ENCODE measurements around the gene TRAT1. TPM values are rescaled to one million over a fixed set of nuclear protein-coding genes. Genes with fewer than 3 reads are reported as not detected.
A peak's percentile ranks its signal among the peaks of the same experiment; 100 is the strongest.

The TRAT1 gene
- total RNA-seq, 1 donor from 2014 or later, result not detected

DNA sequence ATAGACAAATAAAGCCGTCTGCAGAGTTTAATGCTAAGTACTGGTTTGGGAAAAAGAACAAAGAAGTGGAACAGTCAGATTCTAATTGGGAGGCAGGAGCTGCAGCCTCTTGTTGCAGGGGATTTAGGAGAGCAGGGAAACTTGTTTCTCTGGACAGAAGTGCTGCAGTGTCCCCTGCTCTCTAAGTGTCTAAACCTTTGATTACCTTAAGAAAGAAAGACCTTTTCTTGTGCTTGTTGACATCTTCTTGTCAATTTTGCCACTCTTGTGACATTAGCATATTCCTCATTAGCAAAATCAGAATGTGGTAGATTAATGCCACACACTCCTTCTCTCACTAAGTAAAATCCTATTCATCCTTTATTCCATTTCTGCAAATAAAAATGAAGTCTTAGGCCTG, 38.8 kb downstream of the TRAT1 start:
- FAIRE-seq, result no peak
- TF ChIP-seq, protein P1, sequence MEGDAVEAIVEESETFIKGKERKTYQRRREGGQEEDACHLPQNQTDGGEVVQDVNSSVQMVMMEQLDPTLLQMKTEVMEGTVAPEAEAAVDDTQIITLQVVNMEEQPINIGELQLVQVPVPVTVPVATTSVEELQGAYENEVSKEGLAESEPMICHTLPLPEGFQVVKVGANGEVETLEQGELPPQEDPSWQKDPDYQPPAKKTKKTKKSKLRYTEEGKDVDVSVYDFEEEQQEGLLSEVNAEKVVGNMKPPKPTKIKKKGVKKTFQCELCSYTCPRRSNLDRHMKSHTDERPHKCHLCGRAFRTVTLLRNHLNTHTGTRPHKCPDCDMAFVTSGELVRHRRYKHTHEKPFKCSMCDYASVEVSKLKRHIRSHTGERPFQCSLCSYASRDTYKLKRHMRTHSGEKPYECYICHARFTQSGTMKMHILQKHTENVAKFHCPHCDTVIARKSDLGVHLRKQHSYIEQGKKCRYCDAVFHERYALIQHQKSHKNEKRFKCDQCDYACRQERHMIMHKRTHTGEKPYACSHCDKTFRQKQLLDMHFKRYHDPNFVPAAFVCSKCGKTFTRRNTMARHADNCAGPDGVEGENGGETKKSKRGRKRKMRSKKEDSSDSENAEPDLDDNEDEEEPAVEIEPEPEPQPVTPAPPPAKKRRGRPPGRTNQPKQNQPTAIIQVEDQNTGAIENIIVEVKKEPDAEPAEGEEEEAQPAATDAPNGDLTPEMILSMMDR (IDR thresholded peaks at IDR 0.05; ENCODE audit: insufficient read depth, low read length, severe bottlenecking), result no peak
- H3K27me3 ChIP-seq (ENCODE audit: control insufficient read depth, insufficient read depth, low read length), result no peaks in the 10 kb centered on the region
- no peak overlapping the region for H3K4me3 ChIP-seq (ENCODE audit: low read depth, low read length)
- H3K36me3 ChIP-seq (ENCODE audit: control insufficient read depth, insufficient read depth, low read length), result no peaks in the 10 kb centered on the region
- no peak for DNase-seq (ENCODE audit: low read depth)

DNA sequence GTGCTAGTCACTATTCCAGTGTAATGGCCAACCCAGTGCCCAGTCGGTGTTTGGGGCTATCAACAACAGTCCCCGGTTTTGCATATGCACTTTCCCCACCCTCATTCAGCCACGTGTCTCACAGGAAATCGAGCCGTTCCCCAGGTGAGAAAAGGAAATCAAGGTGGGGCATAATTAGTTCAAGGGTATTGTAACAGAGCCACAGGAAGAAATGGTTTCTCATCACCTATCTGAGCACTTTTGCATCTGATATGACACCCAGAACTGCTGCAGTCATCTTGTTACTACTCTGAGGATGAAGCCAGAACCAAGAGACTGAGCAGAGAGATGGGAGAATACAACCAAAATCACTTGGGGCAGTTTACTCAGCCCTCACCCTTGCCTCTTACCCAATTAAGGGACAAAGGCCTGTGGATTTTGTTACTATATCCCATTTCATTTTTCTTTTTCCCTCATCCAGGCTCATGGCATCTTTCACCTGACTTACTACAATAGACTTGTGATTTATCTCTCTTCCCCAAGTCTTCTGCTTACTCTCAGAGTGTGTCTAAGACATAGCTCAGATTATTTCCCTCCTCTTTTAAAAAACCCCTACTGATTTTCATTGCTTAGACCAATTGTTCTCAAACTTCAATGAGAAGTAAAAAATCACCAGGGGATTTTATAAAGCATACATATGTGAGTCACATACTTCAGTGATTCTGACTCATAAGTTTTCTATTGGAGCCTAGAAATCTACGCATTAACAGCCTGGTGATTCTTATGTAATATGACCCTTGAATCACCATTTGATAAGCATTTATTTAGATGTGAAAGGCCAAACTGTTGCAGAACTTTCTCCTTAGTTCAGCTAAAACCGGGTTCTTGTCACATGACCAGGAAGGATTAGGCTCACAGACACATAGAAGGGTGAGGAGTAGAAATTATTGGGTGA, 40.5 kb downstream of the TRAT1 start:
- no peaks in the 10 kb centered on the region for H3K27me3 ChIP-seq (ENCODE audit: control insufficient read depth, insufficient read depth, low read length)
- TF ChIP-seq, protein P1 (IDR thresholded peaks at IDR 0.05; ENCODE audit: insufficient read depth, low read length, severe bottlenecking), result no peak
- peak; percentile 94 for DNase-seq (ENCODE audit: low read depth)
- H3K36me3 ChIP-seq (ENCODE audit: control insufficient read depth, insufficient read depth, low read length), result no peaks in the 10 kb centered on the region
- H3K4me3 ChIP-seq (ENCODE audit: low read depth, low read length), result no peak overlapping the region
- FAIRE-seq, result no peak

DNA sequence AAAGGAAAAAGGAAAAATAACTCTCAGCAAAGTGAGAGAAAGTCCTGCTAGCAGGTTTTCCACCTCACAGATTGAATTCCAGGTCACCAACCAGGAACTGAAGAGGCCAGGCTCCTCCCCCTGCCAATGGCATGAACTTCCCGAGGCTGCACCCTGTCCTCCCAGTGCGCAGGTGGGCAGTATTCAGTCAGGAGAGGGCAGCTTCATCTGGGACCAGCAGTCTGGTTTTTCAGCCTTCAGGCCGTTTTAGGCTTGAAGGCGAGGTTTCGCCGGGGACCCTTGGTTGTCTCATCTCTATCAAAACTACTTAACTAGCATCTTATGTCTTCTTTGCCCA, 41.2 kb downstream of the TRAT1 start:
- no peak for DNase-seq (ENCODE audit: low read depth)
- no peak for FAIRE-seq
- TF ChIP-seq, protein P1 (IDR thresholded peaks at IDR 0.05; ENCODE audit: insufficient read depth, low read length, severe bottlenecking), result no peak
- no peaks in the 10 kb centered on the region for H3K27me3 ChIP-seq (ENCODE audit: control insufficient read depth, insufficient read depth, low read length)
- H3K36me3 ChIP-seq (ENCODE audit: control insufficient read depth, insufficient read depth, low read length), result no peaks in the 10 kb centered on the region
- no peak overlapping the region for H3K4me3 ChIP-seq (ENCODE audit: low read depth, low read length)

DNA sequence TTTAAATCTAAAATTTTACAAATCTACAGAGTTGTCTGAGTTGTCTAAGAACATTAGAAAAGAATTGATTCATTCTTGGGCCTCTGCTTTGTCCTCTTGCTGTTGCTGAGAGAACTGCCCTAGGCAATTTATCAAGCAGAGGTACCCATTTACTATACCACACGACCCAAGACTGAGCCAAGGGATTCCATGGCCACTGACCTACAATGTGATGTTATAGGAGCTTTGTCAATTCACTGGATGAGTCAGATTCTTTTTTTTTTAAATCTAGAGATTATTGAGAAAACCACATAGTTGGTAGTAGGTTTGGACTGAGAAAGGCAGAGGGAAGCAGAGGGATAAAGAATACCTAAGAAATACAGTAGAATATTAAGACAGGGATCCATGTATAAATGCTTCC, 55.3 kb downstream of the TRAT1 start:
- TF ChIP-seq, protein P1 (IDR thresholded peaks at IDR 0.05; ENCODE audit: insufficient read depth, low read length, severe bottlenecking), result no peak
- Histone ChIP-seq H3K36me3 (ENCODE audit: control insufficient read depth, insufficient read depth, low read length) (no peaks in the 10 kb centered on the region), H3K27me3 (ENCODE audit: control insufficient read depth, insufficient read depth, low read length) (no peaks in the 10 kb centered on the region), H3K4me3 (ENCODE audit: low read depth, low read length) (no peak overlapping the region)
- FAIRE-seq, result no peak
- DNase-seq (ENCODE audit: low read depth), result no peak

DNA sequence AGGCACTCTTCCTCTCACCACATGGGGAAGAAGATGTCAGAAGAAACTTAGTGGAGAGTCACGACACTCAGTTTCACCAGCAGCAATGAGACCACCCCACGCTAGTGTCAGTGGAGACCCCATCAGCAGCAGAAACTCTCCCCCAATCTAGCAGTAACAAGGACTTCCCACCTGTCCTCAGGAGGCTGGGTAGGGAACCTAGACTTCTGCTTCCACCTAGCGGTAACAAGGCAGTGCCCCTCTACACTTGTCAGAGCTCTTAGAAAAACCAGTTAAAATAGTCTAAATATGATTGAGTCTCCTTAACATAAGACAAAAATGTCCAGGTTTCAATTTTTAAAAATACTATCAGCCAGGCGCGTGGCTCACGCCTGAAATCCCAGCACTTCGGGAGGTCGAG, 57.3 kb downstream of the TRAT1 start:
- Histone ChIP-seq H3K4me3 (ENCODE audit: low read depth, low read length) (no peak overlapping the region), H3K27me3 (ENCODE audit: control insufficient read depth, insufficient read depth, low read length) (no peaks in the 10 kb centered on the region), H3K36me3 (ENCODE audit: control insufficient read depth, insufficient read depth, low read length) (no peaks in the 10 kb centered on the region)
- DNase-seq (ENCODE audit: low read depth) (no peak), FAIRE-seq (no peak)
- TF ChIP-seq, protein P1 (IDR thresholded peaks at IDR 0.05; ENCODE audit: insufficient read depth, low read length, severe bottlenecking), result no peak

Measured in bronchial epithelial cell (primary cell).